Sigmoid colon (tissue), 7 donors: ENCODE data around the gene ALG9. TPM values are rescaled to one million over a fixed set of nuclear protein-coding genes. Genes with fewer than 3 reads are reported as not detected.

Experiments
- DNase-seq: peaks from one replicate; pipeline ENCODE4 v3.0.0-alpha.2; 2019
- H3K27ac ChIP-seq, 4 donors: fragments of 200-600 bp; sonication (generic); one replicate each; pipeline ENCODE4 v1.5.1; 2016 to 2019; ENCODE audit warnings: mild to moderate bottlenecking in 1 of 4
- H3K27me3 ChIP-seq, 3 donors: fragments of 200-600 bp; sonication (generic); one replicate each; pipeline ENCODE4 v1.5.1; 2019; ENCODE audit warnings: mild to moderate bottlenecking in 1 of 3
- H3K36me3 ChIP-seq, 4 donors: fragments of 200-600 bp; sonication (generic); one replicate each; pipeline ENCODE4 v1.5.1; 2016 to 2019
- H3K4me1 ChIP-seq, 4 donors: fragments of 200-600 bp; sonication (generic); one replicate each; pipeline ENCODE4 v1.5.1; 2017 to 2019
- H3K4me3 ChIP-seq, 4 donors: fragments of 200-600 bp; sonication (generic); one replicate each; pipeline ENCODE4 v1.5.1; 2017 to 2019; ENCODE audit warnings: mild to moderate bottlenecking in 2 of 4, moderate library complexity in 1 of 4
- H3K9me3 ChIP-seq, 4 donors: fragments of 200-600 bp in 3 of 4; sonication (generic) in 3 of 4; one replicate each; pipeline versions ENCODE4 v1.5.1 to v1.6.1; 2013 to 2019
- CTCF ChIP-seq, 4 experiments: fragments of 450-650 bp in 3 of 4; fragments of 200-600 bp in 1 of 4; IDR thresholded peaks; one replicate each; pipeline ENCODE4 v1.5.1; 2016 to 2019; ENCODE audit warnings: antibody characterized with exemption in 4 of 4, mild to moderate bottlenecking in 3 of 4, moderate library complexity in 2 of 4
- EP300 ChIP-seq, 4 donors: sonication (generic); formaldehyde crosslinking; IDR thresholded peaks; one replicate each; pipeline ENCODE4 v1.6.1; 2017; ENCODE audit warnings: antibody characterized with exemption in 4 of 4
- POLR2A ChIP-seq, 2 donors: fragments of 450-650 bp; IDR thresholded peaks; one replicate each; pipeline ENCODE4 v1.6.1; 2016; ENCODE audit warnings: antibody characterized with exemption in 2 of 2, mild to moderate bottlenecking in 2 of 2, moderate library complexity in 2 of 2
- POLR2AphosphoS5 ChIP-seq, 4 donors: sonication (generic); formaldehyde crosslinking; IDR thresholded peaks; one replicate each; pipeline ENCODE4 v1.6.1; 2017; ENCODE audit warnings: antibody characterized with exemption in 4 of 4
- WGBS, 2 donors: extraction: QIAGEN DNeasy Blood & Tissue Kit; methylation state at CpG; one replicate each; pipeline ENCODE4 v1.1.7; 2013; 5-methylcytosine and 5-hydroxymethylcytosine counted together
- intact Hi-C: fragments of 100-400 bp; cut with DNase I; formaldehyde crosslinking; loops from one replicate; pipeline ENCODE4 v1.15.1; 2023
- polyA plus RNA-seq, 3 donors: library from polyadenylated mRNA; stranded (reverse); fragments of 200-250 nt; gene quantifications; one replicate each; pipeline ENCODE4 v1.2.3, GENCODE V29; 2013
- total RNA-seq, 4 donors: library from RNA; depleted of rRNA; stranded (reverse); fragments of >200 nt; gene quantifications; one replicate each; pipeline ENCODE4 v1.1.0, GENCODE V29; 2016
- donor health status: healthy with polysubstance abuse.
- donor health status: Bipolar disorder and iron deficiency.
- donor health status: healthy.

ALG9 gene
- total and polyA plus RNA-seq, 7 donors, result 6.0 to 40.4 (median 25.5) TPM

DNA sequence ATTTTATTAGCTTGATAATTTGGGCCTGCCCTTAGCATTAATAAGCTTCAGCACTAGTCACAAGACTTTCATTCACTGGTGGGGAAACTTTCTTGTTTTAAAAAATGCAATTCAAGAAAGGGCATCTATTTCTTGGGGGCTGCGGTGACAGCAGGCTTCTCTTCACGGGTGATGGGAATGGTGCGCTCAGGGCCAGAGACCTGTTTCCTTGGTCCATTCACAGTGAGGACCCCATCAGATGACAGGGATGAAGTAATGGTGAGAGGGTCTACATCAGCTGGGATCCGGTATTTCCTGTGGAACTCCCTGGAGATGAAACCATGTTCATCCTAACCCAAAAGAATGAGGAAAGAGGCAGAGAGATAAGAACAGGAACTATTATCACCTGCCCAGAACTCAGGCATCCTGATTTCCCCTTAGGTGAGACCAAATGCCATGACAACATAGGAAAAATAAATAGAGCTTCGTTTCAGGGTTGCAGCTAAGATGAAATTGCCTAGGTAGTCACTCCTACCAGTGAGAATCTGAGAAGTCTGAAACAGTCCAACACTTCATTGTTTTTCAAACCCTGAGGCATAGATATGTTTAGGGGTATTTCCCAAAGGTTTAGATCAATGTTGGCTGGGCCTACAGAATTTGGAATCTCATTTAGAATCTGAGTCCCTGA, 37.4 kb upstream of the ALG9 start:
- no peak for TF ChIP-seq CTCF (IDR thresholded peaks at IDR 0.05)
- no peak for TF ChIP-seq EP300 (IDR thresholded peaks at IDR 0.05)
- no peak for TF ChIP-seq POLR2A (IDR thresholded peaks at IDR 0.05)
- no peak for TF ChIP-seq POLR2AphosphoS5 (IDR thresholded peaks at IDR 0.05)
- no peaks in the 10 kb centered on the region for H3K9me3 ChIP-seq
- H3K36me3 ChIP-seq, result peaks cover 0 to 13% (median 9%) of the 10 kb centered on the region in 4 donors
- 80% methylated on average over 5 of the region's 5 CpGs for WGBS, 2 donors
- intact Hi-C loops, result no loop called here
- no peaks in the 10 kb centered on the region for H3K27me3 ChIP-seq
- H3K4me1 ChIP-seq, result peaks cover 0 to 27% (median 24%) of the 10 kb centered on the region in 4 donors
- peak overlapping the region in 3 of 4 donors; percentile 69 to 78 (median 77) for H3K4me3 ChIP-seq
- peak overlapping the region; percentile 96 to 100 (median 98) for H3K27ac ChIP-seq
- DNase-seq, result no peak

DNA sequence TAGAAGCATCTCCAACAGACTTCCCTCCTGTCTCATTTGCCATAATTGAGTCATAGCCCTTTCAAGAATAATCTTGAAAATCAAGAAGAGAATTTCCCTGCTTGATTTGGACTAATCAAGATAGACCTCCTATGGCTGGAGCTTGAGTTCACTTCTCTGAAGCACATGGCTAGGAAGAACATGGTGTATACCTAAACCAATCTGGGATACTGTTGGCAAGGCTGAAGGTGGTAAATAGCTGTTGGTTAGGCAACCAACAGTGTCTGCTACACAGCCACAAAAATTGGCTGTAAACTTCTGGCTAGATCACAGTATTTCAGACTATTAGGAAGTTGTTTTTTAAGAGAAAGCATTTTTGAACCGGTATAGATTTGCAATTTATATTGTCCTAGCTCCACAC, 35.3 kb upstream of the ALG9 start:
- H3K27me3 ChIP-seq, result no peaks in the 10 kb centered on the region
- no peaks in the 10 kb centered on the region for H3K9me3 ChIP-seq
- intact Hi-C loops, result no loop called here
- 84 to 90% methylated on average over 1 of the region's 1 CpG for WGBS, 2 donors
- peaks cover 0 to 13% (median 9%) of the 10 kb centered on the region in 4 donors for H3K36me3 ChIP-seq
- H3K27ac ChIP-seq, result peak overlapping the region in 2 of 4 donors; percentile 3 to 14
- no peak for DNase-seq
- H3K4me3 ChIP-seq, result no peak overlapping the region
- TF ChIP-seq CTCF (IDR thresholded peaks at IDR 0.05), result no peak
- TF ChIP-seq POLR2A (IDR thresholded peaks at IDR 0.05), result no peak
- TF ChIP-seq POLR2AphosphoS5 (IDR thresholded peaks at IDR 0.05), result no peak
- no peak for TF ChIP-seq EP300 (IDR thresholded peaks at IDR 0.05)
- H3K4me1 ChIP-seq, result peaks cover 0 to 21% (median 17%) of the 10 kb centered on the region in 4 donors

GRCh38 chr11:111905411-111905810, 34.0 kb upstream of the ALG9 start:
- Histone ChIP-seq H3K27me3 (no peaks in the 10 kb centered on the region), H3K9me3 (no peaks in the 10 kb centered on the region), H3K4me1 (peaks cover 0 to 19% (median 17%) of the 10 kb centered on the region in 4 donors), H3K27ac (no peak overlapping the region), H3K4me3 (no peak overlapping the region), H3K36me3 (peaks cover 0 to 13% (median 9%) of the 10 kb centered on the region in 4 donors)
- 66 to 68% methylated on average over 2 of the region's 2 CpGs for WGBS, 2 donors
- no peak for TF ChIP-seq POLR2AphosphoS5 (IDR thresholded peaks at IDR 0.05)
- TF ChIP-seq POLR2A (IDR thresholded peaks at IDR 0.05), result no peak
- no peak for TF ChIP-seq EP300 (IDR thresholded peaks at IDR 0.05)
- TF ChIP-seq CTCF (IDR thresholded peaks at IDR 0.05), result no peak
- intact Hi-C loops, result no loop called here
- no peak for DNase-seq

DNA sequence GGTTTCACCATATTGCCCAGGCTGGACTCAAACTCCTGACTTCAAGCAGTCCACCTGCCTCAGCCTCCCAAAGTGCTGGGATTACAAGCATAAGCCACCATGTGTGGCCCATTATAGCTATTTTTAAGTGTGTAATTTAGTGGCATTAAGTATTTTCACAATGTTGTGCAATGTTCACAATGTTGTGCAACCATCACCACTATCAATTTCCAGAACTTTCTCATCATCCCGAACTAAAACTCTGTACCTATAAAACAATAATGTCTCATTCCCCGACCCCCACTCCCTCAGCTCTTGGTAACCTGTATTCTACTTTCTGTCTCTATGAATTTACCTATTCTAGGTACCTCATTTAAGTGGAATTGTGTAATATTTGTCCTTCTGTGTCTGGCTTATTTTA, 15.5 kb upstream of the ALG9 start:
- intact Hi-C loops, result no loop called here
- no peaks in the 10 kb centered on the region for H3K4me1 ChIP-seq
- H3K27ac ChIP-seq, result no peak overlapping the region
- H3K9me3 ChIP-seq, result no peaks in the 10 kb centered on the region
- DNase-seq, result no peak
- no peaks in the 10 kb centered on the region for H3K27me3 ChIP-seq
- peaks cover 0 to 12% (median 0%) of the 10 kb centered on the region in 4 donors for H3K36me3 ChIP-seq
- 90 to 91% methylated on average over 2 of the region's 2 CpGs for WGBS, 2 donors
- H3K4me3 ChIP-seq, result no peak overlapping the region
- TF ChIP-seq POLR2A (IDR thresholded peaks at IDR 0.05), result no peak
- no peak for TF ChIP-seq CTCF (IDR thresholded peaks at IDR 0.05)
- TF ChIP-seq POLR2AphosphoS5 (IDR thresholded peaks at IDR 0.05), result no peak
- TF ChIP-seq EP300 (IDR thresholded peaks at IDR 0.05), result no peak
